HEK293 (cell line): ENCODE measurements around the gene APBA1.

ENCODE experiments used
- EGR2 ChIP-seq: fragments of 450-650 bp; formaldehyde crosslinking; IDR thresholded peaks from 2 replicates; pipeline ENCODE4 v1.5.1; 2016; ENCODE audit warnings: low read depth, missing biosample characterization, missing genetic modification characterization
- GFI1B ChIP-seq: fragments of 450-650 bp; formaldehyde crosslinking; IDR thresholded peaks from 2 replicates; pipeline ENCODE4 v1.5.1; 2016; ENCODE audit warnings: missing biosample characterization, missing genetic modification characterization
- GLI2 ChIP-seq: fragments of 450-650 bp; formaldehyde crosslinking; IDR thresholded peaks from 2 replicates; pipeline ENCODE4; 2017; ENCODE audit warnings: missing biosample characterization, missing genetic modification characterization, low read depth, borderline replicate concordance
- GLI4 ChIP-seq: fragments of 450-650 bp; formaldehyde crosslinking; IDR thresholded peaks from 2 replicates; pipeline ENCODE4 v1.5.1; 2016; ENCODE audit warnings: missing biosample characterization, missing genetic modification characterization
- HOXD13 ChIP-seq: sonication (generic); formaldehyde crosslinking; IDR thresholded peaks from 2 replicates; pipeline ENCODE4 v1.8.0; 2022; ENCODE audit warnings: missing genetic modification reagents, borderline replicate concordance
- INSM2 ChIP-seq: fragments of 450-650 bp; formaldehyde crosslinking; IDR thresholded peaks from 2 replicates; pipeline ENCODE4 v1.5.1; 2016; ENCODE audit warnings: missing biosample characterization, missing genetic modification characterization
- KLF10 ChIP-seq: fragments of 450-650 bp; IDR thresholded peaks from 2 replicates; pipeline ENCODE4 v1.5.1; 2018; ENCODE audit warnings: missing biosample characterization, mild to moderate bottlenecking, missing genetic modification characterization
- MYNN ChIP-seq: fragments of 450-650 bp; formaldehyde crosslinking; IDR thresholded peaks from 2 replicates; pipeline ENCODE4 v1.5.1; 2016; ENCODE audit warnings: missing biosample characterization, missing genetic modification characterization, borderline replicate concordance
- SETDB1 ChIP-seq: IDR thresholded peaks from one replicate; pipeline ENCODE4 v1.6.1; 2017; ENCODE audit warnings: mild to moderate bottlenecking, low read length, moderate library complexity, mixed read lengths; ENCODE audit not compliant: insufficient read length
- ZBTB17 ChIP-seq: fragments of 450-650 bp; formaldehyde crosslinking; IDR thresholded peaks from 2 replicates; pipeline ENCODE4 v1.5.1; 2016; ENCODE audit warnings: missing biosample characterization, missing genetic modification characterization
- ZFHX2 ChIP-seq: fragments of 450-650 bp; formaldehyde crosslinking; conservative IDR thresholded peaks from 2 replicates; pipeline ENCODE4 v1.5.1; 2016; ENCODE audit warnings: missing biosample characterization, missing genetic modification characterization
- ZFP3 ChIP-seq: fragments of 450-650 bp; formaldehyde crosslinking; IDR thresholded peaks from 2 replicates; pipeline ENCODE4 v1.5.1; 2016; ENCODE audit warnings: low read depth, missing biosample characterization, missing genetic modification characterization
- ZNF155 ChIP-seq: fragments of 450-650 bp; formaldehyde crosslinking; IDR thresholded peaks from 2 replicates; pipeline ENCODE4 v1.5.1; 2016; ENCODE audit warnings: missing biosample characterization, missing genetic modification characterization
- ZNF24 ChIP-seq: fragments of 450-650 bp; formaldehyde crosslinking; IDR thresholded peaks from 2 replicates; pipeline ENCODE4 v1.5.1; 2016; ENCODE audit warnings: missing biosample characterization, missing genetic modification characterization
- ZNF26 ChIP-seq: fragments of 450-650 bp; formaldehyde crosslinking; IDR thresholded peaks from 2 replicates; pipeline ENCODE4 v1.5.1; 2016; ENCODE audit warnings: missing biosample characterization, missing genetic modification characterization
- ZNF341 ChIP-seq: fragments of 450-650 bp; formaldehyde crosslinking; IDR thresholded peaks from 2 replicates; pipeline ENCODE4; 2016; ENCODE audit warnings: low read depth, missing biosample characterization, missing genetic modification characterization
- ZNF510 ChIP-seq: fragments of 450-650 bp; formaldehyde crosslinking; IDR thresholded peaks from 2 replicates; pipeline ENCODE4 v1.5.1; 2018; ENCODE audit warnings: mild to moderate bottlenecking, missing genetic modification characterization, missing biosample characterization; ENCODE audit not compliant: insufficient replicate concordance
- ZNF530 ChIP-seq: fragments of 450-650 bp; formaldehyde crosslinking; IDR thresholded peaks from 2 replicates; pipeline ENCODE4 v1.5.1; 2016; ENCODE audit warnings: low read depth, missing biosample characterization, missing genetic modification characterization
- ZNF560 ChIP-seq: fragments of 450-650 bp; formaldehyde crosslinking; IDR thresholded peaks from 2 replicates; pipeline ENCODE4 v1.5.1; 2017; ENCODE audit warnings: missing biosample characterization, missing genetic modification characterization, borderline replicate concordance
- ZNF623 ChIP-seq: fragments of 450-650 bp; formaldehyde crosslinking; IDR thresholded peaks from 2 replicates; pipeline ENCODE4 v1.5.1; 2016; ENCODE audit warnings: missing biosample characterization, missing genetic modification characterization
- ZNF701 ChIP-seq: fragments of 450-650 bp; formaldehyde crosslinking; IDR thresholded peaks from 2 replicates; pipeline ENCODE4 v1.5.1; 2016; ENCODE audit warnings: missing biosample characterization, missing genetic modification characterization
- ZNF76 ChIP-seq: fragments of 450-650 bp; formaldehyde crosslinking; IDR thresholded peaks from 2 replicates; pipeline ENCODE4; 2016; ENCODE audit warnings: low read depth, missing biosample characterization, missing genetic modification characterization, borderline replicate concordance
- ZNF768 ChIP-seq: fragments of 450-650 bp; formaldehyde crosslinking; IDR thresholded peaks from 2 replicates; pipeline ENCODE4 v1.5.1; 2018; ENCODE audit warnings: missing biosample characterization, mild to moderate bottlenecking, missing genetic modification characterization
- ZNF777 ChIP-seq: fragments of 450-650 bp; formaldehyde crosslinking; IDR thresholded peaks from 2 replicates; pipeline ENCODE4 v1.5.1; 2017; ENCODE audit warnings: missing biosample characterization, missing genetic modification characterization, borderline replicate concordance
- ZNF785 ChIP-seq: fragments of 450-650 bp; formaldehyde crosslinking; IDR thresholded peaks from 2 replicates; pipeline ENCODE4 v1.5.1; 2016; ENCODE audit warnings: missing biosample characterization, missing genetic modification characterization
- ZNF843 ChIP-seq: fragments of 450-650 bp; formaldehyde crosslinking; IDR thresholded peaks from 2 replicates; pipeline ENCODE4 v1.5.1; 2016; ENCODE audit warnings: missing biosample characterization, missing genetic modification characterization
- TF ChIP-seq, protein P1 (sequence below): fragments of 450-650 bp; formaldehyde crosslinking; IDR thresholded peaks from 2 replicates; pipeline ENCODE4; 2016; ENCODE audit warnings: missing biosample characterization, missing genetic modification characterization
- TF ChIP-seq, protein P2 (sequence below): fragments of 450-650 bp; formaldehyde crosslinking; IDR thresholded peaks from 2 replicates; pipeline ENCODE4 v1.5.1; 2016; ENCODE audit warnings: missing biosample characterization, missing genetic modification characterization
- TF ChIP-seq, protein P3 (sequence below): fragments of 450-650 bp; formaldehyde crosslinking; IDR thresholded peaks from 2 replicates; pipeline ENCODE4 v1.5.1; 2017; ENCODE audit warnings: missing biosample characterization, mild to moderate bottlenecking, missing genetic modification characterization, moderate library complexity
- TF ChIP-seq, protein P4 (sequence below): fragments of 450-650 bp; formaldehyde crosslinking; IDR thresholded peaks from 2 replicates; pipeline ENCODE4 v1.5.1; 2016; ENCODE audit warnings: missing biosample characterization, missing genetic modification characterization

Gene APBA1

GRCh38 chr9:69672596-69673310 is 582 bp upstream of the APBA1 start (continued):
- no peak for TF ChIP-seq INSM2 (tag by site-specific recombination)
- no peak for TF ChIP-seq ZNF560
- TF ChIP-seq ZBTB17 (tag by site-specific recombination): peak; percentile 85
- no peak for TF ChIP-seq ZNF530 (tag by site-specific recombination)
- TF ChIP-seq ZNF623: no peak
- no peak for TF ChIP-seq ZNF26 (tag by site-specific recombination)
- TF ChIP-seq ZNF768 (tag by site-specific recombination): 0 out of 2 replicates have a peak, but pooled peaks have one; percentile 4
- 0 out of 2 replicates have a peak, but pooled peaks have one; percentile 12 for TF ChIP-seq ZNF76 (tag by site-specific recombination)
- TF ChIP-seq GLI4 (tag by site-specific recombination): no peak
- peak; percentile 62; the same call in 1 of the 2 replicates for TF ChIP-seq ZNF777
- TF ChIP-seq, protein P1, sequence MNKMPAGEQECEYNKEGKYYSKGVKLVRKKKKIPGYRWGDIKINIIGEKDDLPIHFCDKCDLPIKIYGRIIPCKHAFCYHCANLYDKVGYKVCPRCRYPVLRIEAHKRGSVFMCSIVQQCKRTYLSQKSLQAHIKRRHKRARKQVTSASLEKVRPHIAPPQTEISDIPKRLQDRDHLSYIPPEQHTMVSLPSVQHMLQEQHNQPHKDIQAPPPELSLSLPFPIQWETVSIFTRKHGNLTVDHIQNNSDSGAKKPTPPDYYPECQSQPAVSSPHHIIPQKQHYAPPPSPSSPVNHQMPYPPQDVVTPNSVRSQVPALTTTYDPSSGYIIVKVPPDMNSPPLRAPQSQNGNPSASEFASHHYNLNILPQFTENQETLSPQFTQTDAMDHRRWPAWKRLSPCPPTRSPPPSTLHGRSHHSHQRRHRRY (tag by site-specific recombination): no peak
- no peak for TF ChIP-seq HOXD13 (CRISPR knock-in tag)
- TF ChIP-seq ZFP3 (tag by site-specific recombination): no peak
- TF ChIP-seq, protein P2, sequence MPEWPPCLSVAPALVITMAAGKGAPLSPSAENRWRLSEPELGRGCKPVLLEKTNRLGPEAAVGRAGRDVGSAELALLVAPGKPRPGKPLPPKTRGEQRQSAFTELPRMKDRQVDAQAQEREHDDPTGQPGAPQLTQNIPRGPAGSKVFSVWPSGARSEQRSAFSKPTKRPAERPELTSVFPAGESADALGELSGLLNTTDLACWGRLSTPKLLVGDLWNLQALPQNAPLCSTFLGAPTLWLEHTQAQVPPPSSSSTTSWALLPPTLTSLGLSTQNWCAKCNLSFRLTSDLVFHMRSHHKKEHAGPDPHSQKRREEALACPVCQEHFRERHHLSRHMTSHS (tag by site-specific recombination): no peak
- no peak for TF ChIP-seq MYNN (tag by site-specific recombination)
- TF ChIP-seq GLI2 (tag by site-specific recombination): no peak
- peak; percentile 38 for TF ChIP-seq ZFHX2 (tag by site-specific recombination)
- TF ChIP-seq, protein P3, sequence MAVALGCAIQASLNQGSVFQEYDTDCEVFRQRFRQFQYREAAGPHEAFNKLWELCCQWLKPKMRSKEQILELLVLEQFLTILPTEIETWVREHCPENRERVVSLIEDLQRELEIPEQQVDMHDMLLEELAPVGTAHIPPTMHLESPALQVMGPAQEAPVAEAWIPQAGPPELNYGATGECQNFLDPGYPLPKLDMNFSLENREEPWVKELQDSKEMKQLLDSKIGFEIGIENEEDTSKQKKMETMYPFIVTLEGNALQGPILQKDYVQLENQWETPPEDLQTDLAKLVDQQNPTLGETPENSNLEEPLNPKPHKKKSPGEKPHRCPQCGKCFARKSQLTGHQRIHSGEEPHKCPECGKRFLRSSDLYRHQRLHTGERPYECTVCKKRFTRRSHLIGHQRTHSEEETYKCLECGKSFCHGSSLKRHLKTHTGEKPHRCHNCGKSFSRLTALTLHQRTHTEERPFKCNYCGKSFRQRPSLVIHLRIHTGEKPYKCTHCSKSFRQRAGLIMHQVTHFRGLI (tag by site-specific recombination): no peak
- peak; percentile 47; the same call in 1 of the 2 replicates for TF ChIP-seq ZNF341 (tag by site-specific recombination)
- TF ChIP-seq ZNF510 (tag by site-specific recombination): no peak
- no peak for TF ChIP-seq ZNF155
- TF ChIP-seq ZNF785 (tag by site-specific recombination): no peak
- no peak for TF ChIP-seq EGR2
- no peak for TF ChIP-seq ZNF843 (tag by site-specific recombination)
- no peak for TF ChIP-seq ZNF701
- TF ChIP-seq GFI1B: no peak
- TF ChIP-seq KLF10 (tag by site-specific recombination): no peak
- TF ChIP-seq ZNF24: no peak
- TF ChIP-seq, protein P4, sequence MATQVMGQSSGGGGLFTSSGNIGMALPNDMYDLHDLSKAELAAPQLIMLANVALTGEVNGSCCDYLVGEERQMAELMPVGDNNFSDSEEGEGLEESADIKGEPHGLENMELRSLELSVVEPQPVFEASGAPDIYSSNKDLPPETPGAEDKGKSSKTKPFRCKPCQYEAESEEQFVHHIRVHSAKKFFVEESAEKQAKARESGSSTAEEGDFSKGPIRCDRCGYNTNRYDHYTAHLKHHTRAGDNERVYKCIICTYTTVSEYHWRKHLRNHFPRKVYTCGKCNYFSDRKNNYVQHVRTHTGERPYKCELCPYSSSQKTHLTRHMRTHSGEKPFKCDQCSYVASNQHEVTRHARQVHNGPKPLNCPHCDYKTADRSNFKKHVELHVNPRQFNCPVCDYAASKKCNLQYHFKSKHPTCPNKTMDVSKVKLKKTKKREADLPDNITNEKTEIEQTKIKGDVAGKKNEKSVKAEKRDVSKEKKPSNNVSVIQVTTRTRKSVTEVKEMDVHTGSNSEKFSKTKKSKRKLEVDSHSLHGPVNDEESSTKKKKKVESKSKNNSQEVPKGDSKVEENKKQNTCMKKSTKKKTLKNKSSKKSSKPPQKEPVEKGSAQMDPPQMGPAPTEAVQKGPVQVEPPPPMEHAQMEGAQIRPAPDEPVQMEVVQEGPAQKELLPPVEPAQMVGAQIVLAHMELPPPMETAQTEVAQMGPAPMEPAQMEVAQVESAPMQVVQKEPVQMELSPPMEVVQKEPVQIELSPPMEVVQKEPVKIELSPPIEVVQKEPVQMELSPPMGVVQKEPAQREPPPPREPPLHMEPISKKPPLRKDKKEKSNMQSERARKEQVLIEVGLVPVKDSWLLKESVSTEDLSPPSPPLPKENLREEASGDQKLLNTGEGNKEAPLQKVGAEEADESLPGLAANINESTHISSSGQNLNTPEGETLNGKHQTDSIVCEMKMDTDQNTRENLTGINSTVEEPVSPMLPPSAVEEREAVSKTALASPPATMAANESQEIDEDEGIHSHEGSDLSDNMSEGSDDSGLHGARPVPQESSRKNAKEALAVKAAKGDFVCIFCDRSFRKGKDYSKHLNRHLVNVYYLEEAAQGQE: no peak
- TF ChIP-seq SETDB1: no peak
